HG03575 (cell line): ENCODE results near the gene COA1.
"Not testable (repeated sequence)": the region's sequence is repeated elsewhere in the genome, so short reads cannot be mapped to it uniquely, and the experiment has no call there.

Experiments used
- ATAC-seq: cut with Tn5 transposase; IDR thresholded peaks from one replicate; pipeline ENCODE4 v1.9.1; 2021; ENCODE audit not compliant: unreplicated experiment, insufficient number of reproducible peaks, low FRiP score; ENCODE audit errors: extremely low read depth

The COA1 gene

GRCh38 chr7:43621729-43622448, 107.4 kb downstream of the COA1 start:
- ATAC-seq = no peak

- no peak for ATAC-seq
These were observed 109.9 kb downstream of the COA1 start for GRCh38 chr7:43619213-43620012.

DNA sequence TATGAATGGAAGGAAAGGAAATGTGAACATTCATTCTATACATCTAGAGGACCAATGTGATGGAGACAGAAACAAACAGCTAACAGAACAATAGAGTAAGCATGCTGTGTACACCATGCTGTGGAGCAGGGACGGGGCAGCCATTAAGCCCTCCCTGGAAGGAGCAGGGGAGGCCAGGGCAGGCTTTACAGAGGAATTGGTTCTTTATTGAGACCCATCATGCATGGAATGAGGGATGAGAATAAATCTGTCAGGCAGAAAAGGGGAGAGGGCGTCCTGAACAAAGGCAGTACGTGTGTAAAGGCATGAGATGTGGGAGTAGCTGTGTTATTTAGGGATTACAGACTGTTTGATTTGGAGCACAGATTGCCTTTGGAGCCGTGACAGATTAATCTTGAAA, 111.2 kb downstream of the COA1 start:
- ATAC-seq = no peak

DNA sequence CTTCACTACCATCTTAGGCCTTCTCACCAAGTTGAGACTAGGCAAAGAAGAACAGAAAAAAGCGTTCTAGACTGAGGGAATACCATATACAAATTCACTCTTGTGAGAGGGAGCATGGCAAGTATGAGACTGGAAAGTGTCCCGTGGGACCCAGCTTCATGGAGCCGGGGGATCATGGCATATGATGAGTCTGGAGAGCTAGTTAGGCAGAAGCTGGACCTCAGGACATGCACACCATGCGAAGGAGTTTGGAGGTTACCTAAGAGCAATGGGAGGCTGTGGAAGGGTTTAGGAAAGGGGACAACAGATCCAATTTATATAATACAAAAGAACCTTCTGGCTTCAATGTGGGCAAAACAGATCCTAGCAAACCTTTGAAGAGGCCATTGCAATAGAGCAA, 112.3 kb downstream of the COA1 start:
- no peak for ATAC-seq

GRCh38 chr7:43615558-43616145, 113.7 kb downstream of the COA1 start:
- no peak for ATAC-seq

GRCh38 chr7:43612599-43613589, 116.4 kb downstream of the COA1 start:
- ATAC-seq = peak; percentile 58

- no peak for ATAC-seq
These were observed 117.2 kb downstream of the COA1 start for GRCh38 chr7:43612128-43612527.

DNA sequence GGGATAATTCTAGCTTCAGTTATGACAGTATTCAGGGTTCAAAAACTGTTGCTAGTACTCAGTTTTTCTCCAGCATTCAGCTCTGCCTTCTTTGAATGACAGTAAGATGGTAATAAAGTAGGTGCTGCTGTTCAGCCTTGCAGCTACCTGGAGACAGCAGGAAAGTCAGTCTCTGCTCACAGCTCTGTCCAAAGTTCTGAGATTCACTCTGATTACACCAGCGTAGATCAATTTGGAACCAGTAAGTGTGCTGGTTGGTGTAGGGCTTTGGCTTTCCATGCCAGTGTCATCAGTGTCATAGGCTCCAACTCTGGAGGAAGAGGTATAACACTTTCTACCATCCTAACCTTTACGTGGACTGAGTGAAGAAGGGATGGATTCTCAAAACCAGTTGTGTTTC, 120.2 kb downstream of the COA1 start:
- no peak for ATAC-seq

- ATAC-seq = no peak
These were observed 125.1 kb downstream of the COA1 start for GRCh38 chr7:43604251-43604650.

- no peak for ATAC-seq
These were observed 127.1 kb downstream of the COA1 start for GRCh38 chr7:43602256-43602655.

- ATAC-seq = no peak
These were observed 129.3 kb downstream of the COA1 start for GRCh38 chr7:43600056-43600455.

DNA sequence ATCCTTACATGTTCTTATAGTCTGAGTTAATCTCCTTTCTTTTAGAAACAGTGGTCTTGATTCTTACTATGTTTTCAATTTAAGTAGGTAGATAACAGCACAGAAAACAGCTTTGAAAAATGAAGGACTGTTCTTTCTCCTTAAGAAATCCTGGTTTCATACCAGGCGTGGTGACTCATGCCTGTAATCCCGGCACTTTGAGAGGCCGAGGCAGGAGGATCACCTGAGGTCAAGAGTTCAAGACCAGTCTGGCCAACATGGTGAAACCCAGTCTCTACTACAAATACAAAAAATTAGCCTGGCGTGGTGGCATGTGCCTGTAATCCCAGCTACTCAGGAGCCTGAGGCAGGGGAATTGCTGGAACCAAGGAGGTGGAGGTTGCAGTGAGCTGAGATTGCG, 132.9 kb downstream of the COA1 start:
- ATAC-seq = not testable (repeated sequence)

GRCh38 chr7:43594020-43594419, 135.3 kb downstream of the COA1 start:
- no peak for ATAC-seq

- ATAC-seq = no peak
These were observed 136.3 kb downstream of the COA1 start for GRCh38 chr7:43593010-43593409.

DNA sequence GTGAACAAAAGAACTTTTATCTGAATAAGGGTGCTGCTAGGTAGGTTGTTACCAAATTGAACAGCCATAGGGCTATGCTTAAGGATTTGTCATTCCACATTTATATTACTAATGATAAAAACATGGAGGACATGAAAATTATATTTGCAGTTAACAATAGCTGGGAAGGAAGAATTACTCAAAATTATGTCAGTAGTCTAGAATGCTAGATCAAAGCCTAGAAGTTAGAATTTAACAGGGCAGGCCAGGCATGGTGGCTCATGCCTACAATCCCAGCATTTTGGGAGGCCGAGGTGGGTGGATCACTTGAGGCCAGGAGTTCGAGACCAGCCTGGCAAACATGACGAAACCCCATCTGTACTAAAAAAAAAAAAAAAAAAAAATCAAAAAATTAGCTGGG, 137.0 kb downstream of the COA1 start:
- ATAC-seq = no peak

- no peak for ATAC-seq
These were observed 137.7 kb downstream of the COA1 start for GRCh38 chr7:43591558-43592180.

DNA sequence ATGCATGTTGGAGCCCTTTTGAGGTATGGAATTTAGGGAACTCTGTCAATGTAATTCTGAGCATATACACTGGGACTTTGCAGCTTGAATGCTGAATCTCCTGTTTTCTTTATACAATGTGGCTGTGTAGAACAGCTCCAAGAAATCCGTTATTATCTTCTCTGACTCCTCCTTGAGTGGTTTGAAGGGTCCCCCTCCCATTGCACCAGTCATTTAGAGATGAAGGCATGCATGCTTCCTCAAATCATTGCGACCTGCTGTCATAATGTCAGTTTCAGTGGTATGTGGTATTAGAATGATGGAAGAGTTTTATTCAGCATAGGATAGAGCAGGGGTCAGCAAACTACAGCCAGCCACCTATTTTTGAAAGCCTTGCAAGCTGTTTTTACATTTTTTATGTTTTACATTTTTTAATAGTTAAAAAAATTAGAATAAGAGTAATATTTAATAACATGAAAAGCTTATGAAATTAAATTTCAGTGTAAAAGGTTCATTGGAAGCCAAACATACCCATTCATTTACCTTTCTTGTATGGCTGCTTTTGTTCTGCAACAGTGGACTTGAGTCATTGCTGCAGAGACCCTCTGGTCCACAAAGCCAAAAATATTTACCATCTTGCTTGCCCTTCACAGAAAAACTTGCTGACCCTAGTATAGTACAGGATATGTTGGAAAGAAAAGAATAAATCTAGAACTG, 138.3 kb downstream of the COA1 start:
- peak; percentile 73 for ATAC-seq

- ATAC-seq = no peak
These were observed 139.6 kb downstream of the COA1 start for GRCh38 chr7:43589728-43590127.
